ENCODE data around the gene DENND6B. TPM values are rescaled to one million over a fixed set of nuclear protein-coding genes. Genes with fewer than 3 reads are reported as not detected.

The DENND6B gene
- total RNA-seq, 8 experiments from 2014 or later = 1.7 to 15.3 (median 10.6) TPM

DNA sequence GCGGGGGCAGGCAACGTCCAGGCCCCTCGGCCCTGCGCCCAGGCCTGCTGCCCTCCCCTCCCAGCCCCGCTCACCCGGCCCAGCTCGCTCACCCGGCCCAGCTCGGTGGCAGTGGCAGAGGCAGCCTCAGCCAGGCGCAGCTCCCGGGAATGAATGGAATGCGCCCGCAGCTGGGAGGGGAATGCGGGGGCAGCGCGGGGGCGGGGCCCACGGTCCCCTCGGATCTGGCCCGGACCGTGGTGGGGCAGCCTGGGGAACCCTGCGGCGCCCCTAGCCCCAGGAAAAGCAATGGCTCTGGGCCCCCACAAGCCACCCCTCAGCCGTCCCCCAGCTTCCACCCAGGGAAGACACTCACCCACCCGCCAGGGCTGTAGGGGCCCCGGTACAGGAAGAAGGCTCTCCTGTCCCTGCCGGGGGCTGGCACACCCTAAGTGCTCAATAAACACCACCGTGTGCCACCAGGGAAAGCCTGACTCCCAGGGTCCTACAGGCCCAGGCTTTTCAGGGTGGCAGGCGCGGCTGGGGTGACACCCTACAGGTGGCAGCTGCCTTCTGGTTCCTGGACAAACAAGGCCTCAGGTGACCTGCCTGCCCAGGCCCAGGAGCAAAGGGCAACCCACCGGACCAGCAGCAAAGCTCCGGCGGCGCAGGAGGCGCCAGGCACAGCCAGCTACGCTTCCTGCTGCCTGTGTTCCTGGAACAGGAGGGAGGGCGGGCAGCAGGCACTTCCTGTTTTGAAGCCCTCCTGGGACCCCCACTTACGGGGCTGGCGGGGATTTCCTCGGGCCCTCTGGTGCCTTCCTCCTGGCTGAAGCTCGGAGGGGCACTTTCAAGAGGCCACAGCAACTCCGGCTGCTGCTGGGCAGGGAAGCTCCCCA lies 33.1 kb downstream of the DENND6B start:
- H3K4me3 ChIP-seq = no peak overlapping the region
- 60 to 97% (median 68%) methylated on average over 1 to 11 of the region's 42 CpGs; no CpG with 5 or more reads in 7 of the 10 experiments for WGBS, 10 experiments
- no peak overlapping the region for H3K27ac ChIP-seq
- in situ Hi-C loops (cut with MboI; ENCODE audit: low pct_unique_long_range_greater_than_20kb in 2 of 9, low sequenced_read_pairs in 9 of 9, unreplicated experiment in 9 of 9) = no loop called here
- peaks cover 0 to 11% of the 10 kb centered on the region in 2 donors for H3K4me1 ChIP-seq (replicated peaks in 1 of 2)
- peak; percentile 50 to 88 (median 75) for ATAC-seq (replicated peaks in 6 of 8)

- Histone ChIP-seq H3K27ac (no peak overlapping the region), H3K4me1 (replicated peaks in 1 of 2) (peaks cover 0 to 8% of the 10 kb centered on the region in 2 donors), H3K4me3 (no peak overlapping the region)
- peak in 3 of 8 experiments; percentile 27 to 42 (median 30) for ATAC-seq (replicated peaks in 6 of 8)
- 0 to 100% (median 97%) methylated on average over 1 to 12 of the region's 29 CpGs; no CpG with 5 or more reads in 3 of the 10 experiments for WGBS, 10 experiments
- in situ Hi-C loops (cut with MboI; ENCODE audit: low pct_unique_long_range_greater_than_20kb in 2 of 9, low sequenced_read_pairs in 9 of 9, unreplicated experiment in 9 of 9) = no loop called here
Observed at GRCh38 chr22:50292643-50293440, 34.0 kb downstream of the DENND6B start.

DNA sequence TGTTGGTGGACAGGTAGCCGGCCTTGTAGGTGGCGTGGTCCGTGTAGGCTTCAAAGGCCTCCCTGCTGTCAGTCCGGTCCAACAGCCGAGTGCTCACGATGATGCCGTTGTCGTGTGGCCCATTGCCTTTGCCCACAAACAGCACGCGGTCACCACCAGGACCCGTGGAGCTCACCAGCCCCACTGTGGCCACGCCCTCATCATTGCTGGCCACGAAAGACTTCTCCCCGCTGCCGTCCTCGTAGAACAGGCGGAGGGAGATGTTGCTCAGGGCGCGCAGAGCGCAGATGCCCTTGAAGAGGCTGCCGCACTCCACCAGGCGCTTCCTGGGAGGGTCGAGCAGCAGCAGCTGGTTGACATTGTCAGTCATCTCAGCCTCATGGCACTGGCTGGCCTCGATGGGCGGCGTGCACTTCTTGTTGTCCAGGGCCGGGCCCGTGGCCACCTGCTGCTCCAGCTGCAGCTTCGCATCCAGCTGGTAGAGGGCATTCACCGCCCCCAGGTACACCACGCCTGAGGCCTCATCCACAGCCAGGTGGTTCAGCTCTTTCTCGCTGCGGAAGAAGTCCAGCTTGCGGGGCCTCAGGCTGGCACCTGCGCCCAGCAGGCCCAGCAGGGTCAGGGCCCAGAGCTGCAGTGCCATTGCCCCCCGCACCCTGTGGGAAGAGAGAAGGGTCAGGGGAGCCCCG lies 36.7 kb downstream of the DENND6B start:
- no peak for ATAC-seq (replicated peaks in 6 of 8)
- in situ Hi-C loops (cut with MboI; ENCODE audit: low pct_unique_long_range_greater_than_20kb in 2 of 9, low sequenced_read_pairs in 9 of 9, unreplicated experiment in 9 of 9) = no loop called here
- WGBS, 10 experiments = 92 to 100% (median 100%) methylated on average over 1 to 20 of the region's 37 CpGs; no CpG with 5 or more reads in 6 of the 10 experiments
- no peak overlapping the region for H3K27ac ChIP-seq
- H3K4me1 ChIP-seq (replicated peaks in 1 of 2) = peaks cover 0 to 8% of the 10 kb centered on the region in 2 donors
- H3K4me3 ChIP-seq = no peak overlapping the region

GRCh38 chr22:50289151-50289941 lies 37.5 kb downstream of the DENND6B start:
- ATAC-seq (replicated peaks in 6 of 8) = no peak
- in situ Hi-C loops (cut with MboI; ENCODE audit: low pct_unique_long_range_greater_than_20kb in 2 of 9, low sequenced_read_pairs in 9 of 9, unreplicated experiment in 9 of 9) = no loop called here
- 80 to 90% methylated on average over 6 to 9 of the region's 57 CpGs; no CpG with 5 or more reads in 8 of the 10 experiments for WGBS, 10 experiments
- Histone ChIP-seq H3K4me1 (replicated peaks in 1 of 2) (peaks cover 0 to 8% of the 10 kb centered on the region in 2 donors), H3K4me3 (no peak overlapping the region), H3K27ac (no peak overlapping the region)

- Histone ChIP-seq H3K27ac (no peak overlapping the region), H3K4me3 (no peak overlapping the region), H3K4me1 (replicated peaks in 1 of 2) (peaks cover 0 to under 1% of the 10 kb centered on the region in 2 donors)
- WGBS, 10 experiments = 90 to 100% (median 90%) methylated on average over 2 of the region's 31 CpGs; no CpG with 5 or more reads in 7 of the 10 experiments
- in situ Hi-C loops (cut with MboI; ENCODE audit: low pct_unique_long_range_greater_than_20kb in 2 of 9, low sequenced_read_pairs in 9 of 9, unreplicated experiment in 9 of 9) = no loop called here
- ATAC-seq (replicated peaks in 6 of 8) = no peak
Observed at GRCh38 chr22:50287731-50288130, 39.1 kb downstream of the DENND6B start.

GRCh38 chr22:50286701-50287318 lies 40.0 kb downstream of the DENND6B start:
- in situ Hi-C loops (cut with MboI; ENCODE audit: low pct_unique_long_range_greater_than_20kb in 2 of 9, low sequenced_read_pairs in 9 of 9, unreplicated experiment in 9 of 9) = no loop called here
- Histone ChIP-seq H3K4me3 (no peak overlapping the region), H3K4me1 (replicated peaks in 1 of 2) (no peaks in the 10 kb centered on the region), H3K27ac (no peak overlapping the region)
- WGBS, 10 experiments = 80 to 98% (median 94%) methylated on average over 2 to 11 of the region's 40 CpGs; no CpG with 5 or more reads in 7 of the 10 experiments
- ATAC-seq (replicated peaks in 6 of 8) = no peak

DNA sequence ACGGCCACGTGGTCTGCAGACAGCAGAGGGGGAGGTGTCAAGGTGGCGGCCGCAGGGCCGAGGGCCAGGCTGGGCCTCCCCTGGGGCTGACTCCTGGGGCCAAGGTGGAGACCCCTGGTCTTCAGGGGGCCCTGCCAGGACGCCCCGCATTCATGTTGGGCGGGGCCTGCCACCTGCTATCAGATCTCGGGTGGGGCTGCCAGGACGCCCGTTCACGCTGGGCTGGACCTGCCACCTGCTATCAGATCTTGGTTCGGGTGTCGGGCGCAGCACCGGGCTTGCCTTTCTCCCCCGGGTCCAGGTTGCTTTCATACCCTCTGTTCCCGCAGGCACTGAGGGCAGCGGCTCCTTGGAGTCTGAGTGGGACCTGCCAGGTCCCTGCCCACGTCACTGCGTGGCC lies 40.5 kb downstream of the DENND6B start:
- ATAC-seq (replicated peaks in 6 of 8) = no peak
- 100% methylated on average over 2 of the region's 21 CpGs; no CpG with 5 or more reads in 9 of the 10 experiments for WGBS, 10 experiments
- Histone ChIP-seq H3K4me1 (replicated peaks in 1 of 2) (no peaks in the 10 kb centered on the region), H3K4me3 (no peak overlapping the region), H3K27ac (no peak overlapping the region)
- in situ Hi-C loops (cut with MboI; ENCODE audit: low pct_unique_long_range_greater_than_20kb in 2 of 9, low sequenced_read_pairs in 9 of 9, unreplicated experiment in 9 of 9) = no loop called here

DNA sequence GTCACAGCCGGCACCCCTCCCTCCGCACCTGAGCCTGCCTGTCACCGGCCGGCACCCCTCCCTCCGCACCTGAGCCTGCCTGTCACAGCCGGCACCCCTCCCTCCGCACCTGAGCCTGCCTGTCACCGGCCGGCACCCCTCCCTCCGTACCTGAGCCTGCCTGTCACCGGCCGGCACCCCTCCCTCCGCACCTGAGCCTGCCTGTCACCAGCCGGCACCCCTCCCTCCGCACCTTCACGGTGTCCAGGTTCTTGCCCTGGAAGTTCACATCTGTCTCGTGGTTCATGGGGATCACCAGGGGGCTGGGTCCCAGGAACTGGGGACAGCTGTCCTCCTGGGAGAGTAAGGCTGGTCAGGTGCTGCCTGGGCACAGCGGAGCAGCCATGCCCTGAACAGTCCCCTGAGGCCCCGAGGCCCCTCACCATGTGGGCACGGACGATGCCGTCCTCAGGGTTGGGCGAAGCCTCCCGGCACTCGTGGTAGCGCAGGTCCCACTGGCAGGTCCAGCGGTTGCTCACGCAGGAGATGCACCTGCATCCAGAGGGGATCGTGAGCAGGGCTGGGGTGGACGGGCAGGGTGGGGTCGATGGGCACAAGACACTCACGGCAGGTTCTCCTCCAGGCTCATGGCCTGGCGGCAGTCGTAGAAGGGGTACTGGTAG lies 41.1 kb downstream of the DENND6B start:
- H3K4me1 ChIP-seq (replicated peaks in 1 of 2) = no peaks in the 10 kb centered on the region
- H3K27ac ChIP-seq = no peak overlapping the region
- H3K4me3 ChIP-seq = no peak overlapping the region
- 90 to 100% (median 96%) methylated on average over 3 to 5 of the region's 34 CpGs; no CpG with 5 or more reads in 7 of the 10 experiments for WGBS, 10 experiments
- ATAC-seq (replicated peaks in 6 of 8) = no peak
- in situ Hi-C loops (cut with MboI; ENCODE audit: low pct_unique_long_range_greater_than_20kb in 2 of 9, low sequenced_read_pairs in 9 of 9, unreplicated experiment in 9 of 9) = no loop called here

- ATAC-seq (replicated peaks in 6 of 8) = no peak
- Histone ChIP-seq H3K4me1 (replicated peaks in 1 of 2) (no peaks in the 10 kb centered on the region), H3K4me3 (no peak overlapping the region), H3K27ac (no peak overlapping the region)
- in situ Hi-C loops (cut with MboI; ENCODE audit: low pct_unique_long_range_greater_than_20kb in 2 of 9, low sequenced_read_pairs in 9 of 9, unreplicated experiment in 9 of 9) = no loop called here
- WGBS, 10 experiments = no CpG with 5 or more reads among the region's 13 CpGs
Observed at GRCh38 chr22:50284479-50284878, 42.3 kb downstream of the DENND6B start.

DNA sequence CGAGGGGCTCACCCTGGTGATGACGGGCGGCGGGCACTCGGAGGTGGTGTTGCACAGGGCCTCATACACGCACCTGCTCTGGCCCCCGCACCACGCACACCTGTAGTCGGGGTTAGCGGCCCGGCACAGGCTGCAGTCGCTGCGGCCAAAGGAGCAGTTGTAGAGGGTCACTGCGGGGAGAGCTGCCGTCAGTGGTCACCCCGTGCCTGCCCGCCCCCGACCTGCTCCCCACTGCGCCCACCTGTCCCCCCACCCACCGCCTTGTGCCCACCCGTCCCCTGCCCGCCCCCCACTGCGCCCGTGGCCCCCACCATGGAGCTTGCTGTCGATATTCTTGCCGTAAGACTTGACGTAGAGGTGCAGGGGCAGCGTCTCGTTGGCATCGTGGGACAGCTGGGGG lies 43.0 kb downstream of the DENND6B start:
- in situ Hi-C loops (cut with MboI; ENCODE audit: low pct_unique_long_range_greater_than_20kb in 2 of 9, low sequenced_read_pairs in 9 of 9, unreplicated experiment in 9 of 9) = no loop called here
- no peak overlapping the region for H3K4me3 ChIP-seq
- no peak overlapping the region for H3K27ac ChIP-seq
- H3K4me1 ChIP-seq (replicated peaks in 1 of 2) = no peaks in the 10 kb centered on the region
- no CpG with 5 or more reads among the region's 30 CpGs for WGBS, 10 experiments
- ATAC-seq (replicated peaks in 6 of 8) = no peak

DNA sequence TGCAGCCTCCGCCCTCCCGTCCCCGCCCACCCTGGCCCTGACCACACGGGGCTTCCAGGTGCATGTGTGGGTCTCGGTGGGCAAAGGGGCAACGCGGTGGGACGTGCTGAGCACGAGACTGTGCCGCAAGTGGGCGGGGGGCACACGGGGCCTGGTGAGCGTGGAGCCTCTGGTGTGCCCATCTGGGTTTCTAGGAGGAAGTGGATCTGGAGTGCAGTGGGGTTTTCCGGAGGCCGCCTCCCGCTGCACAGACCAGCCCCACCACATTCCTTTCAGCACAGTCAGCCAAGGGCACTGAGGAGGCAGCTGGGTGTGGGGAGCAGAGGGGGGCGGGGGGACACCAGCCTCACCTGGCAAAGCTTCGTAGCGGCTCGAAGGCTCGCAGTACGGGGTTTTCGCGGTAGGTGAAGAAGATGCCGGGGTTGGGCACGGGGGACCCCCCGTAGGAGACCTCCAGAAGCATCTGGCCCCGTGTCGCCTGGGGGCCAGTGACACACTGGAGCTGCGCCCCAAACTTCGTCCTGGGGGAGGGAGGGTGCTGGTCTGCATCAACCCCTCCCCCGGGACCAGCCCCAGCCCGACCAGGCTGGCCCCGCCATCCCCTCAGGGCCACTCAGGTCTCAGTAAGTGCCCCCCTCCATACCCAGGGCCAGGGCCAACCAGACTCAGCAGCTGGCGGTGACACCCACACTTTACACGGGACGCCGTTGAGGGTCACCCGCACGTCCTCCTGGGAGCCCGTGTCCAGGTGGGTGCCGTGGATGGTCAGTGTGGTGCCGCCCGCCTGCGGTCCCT lies 44.3 kb downstream of the DENND6B start:
- in situ Hi-C loops (cut with MboI; ENCODE audit: low pct_unique_long_range_greater_than_20kb in 2 of 9, low sequenced_read_pairs in 9 of 9, unreplicated experiment in 9 of 9) = no loop called here
- ATAC-seq (replicated peaks in 6 of 8) = peak in 2 of 8 experiments; percentile 29 to 61
- WGBS, 10 experiments = no CpG with 5 or more reads among the region's 45 CpGs
- H3K27ac ChIP-seq = no peak overlapping the region
- H3K4me3 ChIP-seq = no peak overlapping the region
- no peaks in the 10 kb centered on the region for H3K4me1 ChIP-seq (replicated peaks in 1 of 2)
